ENCODE data around the gene PTPRS. TPM values are rescaled to one million over a fixed set of nuclear protein-coding genes. Genes with fewer than 3 reads are reported as not detected.
A peak's percentile ranks its signal among the peaks of the same experiment; 100 is the strongest.

The PTPRS gene
- total and polyA plus RNA-seq, 9 of the 15 experiments (the other 6 are each of a cell fraction or from before 2014, with no cell fraction given): 1.1 to 49.4 (median 14.1) TPM

DNA sequence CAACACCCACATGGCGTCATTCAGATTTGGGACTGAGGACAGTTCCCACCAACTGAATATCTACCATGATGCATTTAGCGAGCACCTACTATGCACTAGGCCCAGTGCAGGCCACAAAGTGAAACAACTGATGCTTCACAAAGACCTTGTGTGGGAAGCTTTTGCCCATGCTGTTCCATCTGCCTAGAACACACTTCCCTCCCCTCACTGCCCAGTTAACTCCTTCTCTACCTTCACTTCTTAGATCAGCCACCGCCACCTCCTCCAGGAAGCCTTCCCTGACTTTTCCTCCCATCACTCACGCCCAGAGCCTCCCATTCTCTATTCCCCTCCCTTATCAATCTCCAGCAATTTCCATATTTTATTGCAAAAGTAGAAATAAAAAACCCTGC, 25.7 kb downstream of the PTPRS start:
- Histone ChIP-seq H3K79me2 (ENCODE audit: control insufficient read depth, insufficient read depth, low read length) (no peaks in the 10 kb centered on the region), H3K4me2 (ENCODE audit: insufficient read depth, low read length) (no peak overlapping the region), H4K20me1 (replicated peaks; ENCODE audit: control insufficient read depth, insufficient read depth, low read length) (no peaks in the 10 kb centered on the region; the same call in 1 of the 2 replicates), H3K9ac (ENCODE audit: insufficient read depth in 1 of 2, low read depth in 2 of 2, low read length in 2 of 2) (no peak overlapping the region), H3K9me1 (ENCODE audit: control insufficient read depth, insufficient read depth, low read length) (no peaks in the 10 kb centered on the region), H3K4me1 (replicated peaks in 1 of 2; ENCODE audit: control insufficient read depth in 2 of 2, insufficient read depth in 2 of 2, low read length in 2 of 2) (peaks cover 0 to 2% of the 10 kb centered on the region in 2 experiments; a peak in 2 of 5 replicates), H3K27me3 (ENCODE audit: control insufficient read depth in 2 of 2, insufficient read depth in 2 of 2, low read length in 2 of 2) (no peaks in the 10 kb centered on the region; a peak in 1 of 5 replicates), H3K27ac (ENCODE audit: extremely low read depth, low read depth, low read length) (no peak overlapping the region), H2AFZ (ENCODE audit: low read depth, low read length) (no peak overlapping the region), H3K4me3 (no peak overlapping the region), H3K36me3 (ENCODE audit: control insufficient read depth, insufficient read depth, low read length) (no peaks in the 10 kb centered on the region), H3K9me3 (replicated peaks; ENCODE audit: control insufficient read depth, insufficient read depth, low read depth, low read length) (no peaks in the 10 kb centered on the region)
- no peak for FAIRE-seq
- ATAC-seq: no peak
- CTCF ChIA-PET (ENCODE audit: low intra/inter-chr PET ratio): no interaction called here
- POLR2A ChIA-PET: interaction anchor here (1.1 kb wide), 1 partner anchor 33 kb away, joined by 3 read pairs; no protein-coding TSS in a partner anchor
- in situ Hi-C loops (cut with MboI) (no loop called here), intact Hi-C loops (cut with micrococcal nuclease) (no loop called here)
- no TSS peak for BruUV-seq (replicated peaks)
- WGBS (ENCODE audit: insufficient coverage, low coverage, missing lambda C conversion rate): 25% methylated on average over 4 of the region's 4 CpGs
- DNase-seq (ENCODE audit: extremely low read depth in 1 of 4, low spot score in 3 of 4): no peak
- TF ChIP-seq ELF2 (CRISPR knock-in tag; IDR thresholded peaks at IDR 0.05) (no peak), TRIM28 (IDR thresholded peaks at IDR 0.05) (no peak), POLR2AphosphoS5 (IDR thresholded peaks at IDR 0.05; ENCODE audit: control insufficient read depth, insufficient read depth, low read depth, low read length) (no peak), CGGBP1 (CRISPR knock-in tag; IDR thresholded peaks at IDR 0.05) (no peak), ZNF436 (CRISPR knock-in tag; IDR thresholded peaks at IDR 0.05) (peak; percentile 90), ZFP36 (IDR thresholded peaks at IDR 0.05; ENCODE audit: low read depth, low read length, partially characterized antibody) (peak; percentile 98), KDM1A (IDR thresholded peaks at IDR 0.05) (peak; percentile 64 to 68; a peak in 3 of 4 replicates), ZNF12 (CRISPR knock-in tag; IDR thresholded peaks at IDR 0.05) (no peak), STAT5A (IDR thresholded peaks at IDR 0.05; ENCODE audit: borderline replicate concordance, low read length) (no peak), L3MBTL2 (IDR thresholded peaks at IDR 0.05) (no peak), ZNF146 (CRISPR knock-in tag; IDR thresholded peaks at IDR 0.05; ENCODE audit: unreplicated experiment) (peak; percentile 3), SNAPC5 (CRISPR knock-in tag; IDR thresholded peaks at IDR 0.05) (no peak), FOXJ2 (tag; IDR thresholded peaks at IDR 0.05) (no peak), BCOR (IDR thresholded peaks at IDR 0.05) (peak; percentile 90), MEF2D (tag; conservative IDR thresholded peaks at IDR 0.05; ENCODE audit: low read depth) (no peak), HNRNPLL (IDR thresholded peaks at IDR 0.05; ENCODE audit: low read depth, low read length, poor library complexity, severe bottlenecking) (no peak), RBM34 (IDR thresholded peaks at IDR 0.05; ENCODE audit: borderline replicate concordance, insufficient read depth, low read length) (no peak), EGR1 (conservative IDR thresholded peaks at IDR 0.05) (no peak), SMARCC2 (IDR thresholded peaks at IDR 0.05; ENCODE audit: low read depth) (no peak)
- TF ChIP-seq, protein P1, sequence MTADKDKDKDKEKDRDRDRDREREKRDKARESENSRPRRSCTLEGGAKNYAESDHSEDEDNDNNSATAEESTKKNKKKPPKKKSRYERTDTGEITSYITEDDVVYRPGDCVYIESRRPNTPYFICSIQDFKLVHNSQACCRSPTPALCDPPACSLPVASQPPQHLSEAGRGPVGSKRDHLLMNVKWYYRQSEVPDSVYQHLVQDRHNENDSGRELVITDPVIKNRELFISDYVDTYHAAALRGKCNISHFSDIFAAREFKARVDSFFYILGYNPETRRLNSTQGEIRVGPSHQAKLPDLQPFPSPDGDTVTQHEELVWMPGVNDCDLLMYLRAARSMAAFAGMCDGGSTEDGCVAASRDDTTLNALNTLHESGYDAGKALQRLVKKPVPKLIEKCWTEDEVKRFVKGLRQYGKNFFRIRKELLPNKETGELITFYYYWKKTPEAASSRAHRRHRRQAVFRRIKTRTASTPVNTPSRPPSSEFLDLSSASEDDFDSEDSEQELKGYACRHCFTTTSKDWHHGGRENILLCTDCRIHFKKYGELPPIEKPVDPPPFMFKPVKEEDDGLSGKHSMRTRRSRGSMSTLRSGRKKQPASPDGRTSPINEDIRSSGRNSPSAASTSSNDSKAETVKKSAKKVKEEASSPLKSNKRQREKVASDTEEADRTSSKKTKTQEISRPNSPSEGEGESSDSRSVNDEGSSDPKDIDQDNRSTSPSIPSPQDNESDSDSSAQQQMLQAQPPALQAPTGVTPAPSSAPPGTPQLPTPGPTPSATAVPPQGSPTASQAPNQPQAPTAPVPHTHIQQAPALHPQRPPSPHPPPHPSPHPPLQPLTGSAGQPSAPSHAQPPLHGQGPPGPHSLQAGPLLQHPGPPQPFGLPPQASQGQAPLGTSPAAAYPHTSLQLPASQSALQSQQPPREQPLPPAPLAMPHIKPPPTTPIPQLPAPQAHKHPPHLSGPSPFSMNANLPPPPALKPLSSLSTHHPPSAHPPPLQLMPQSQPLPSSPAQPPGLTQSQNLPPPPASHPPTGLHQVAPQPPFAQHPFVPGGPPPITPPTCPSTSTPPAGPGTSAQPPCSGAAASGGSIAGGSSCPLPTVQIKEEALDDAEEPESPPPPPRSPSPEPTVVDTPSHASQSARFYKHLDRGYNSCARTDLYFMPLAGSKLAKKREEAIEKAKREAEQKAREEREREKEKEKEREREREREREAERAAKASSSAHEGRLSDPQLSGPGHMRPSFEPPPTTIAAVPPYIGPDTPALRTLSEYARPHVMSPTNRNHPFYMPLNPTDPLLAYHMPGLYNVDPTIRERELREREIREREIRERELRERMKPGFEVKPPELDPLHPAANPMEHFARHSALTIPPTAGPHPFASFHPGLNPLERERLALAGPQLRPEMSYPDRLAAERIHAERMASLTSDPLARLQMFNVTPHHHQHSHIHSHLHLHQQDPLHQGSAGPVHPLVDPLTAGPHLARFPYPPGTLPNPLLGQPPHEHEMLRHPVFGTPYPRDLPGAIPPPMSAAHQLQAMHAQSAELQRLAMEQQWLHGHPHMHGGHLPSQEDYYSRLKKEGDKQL (CRISPR knock-in tag; IDR thresholded peaks at IDR 0.05; ENCODE audit: borderline replicate concordance): no peak

Data from K562 (cell line).